Urinary bladder (tissue), 4 donors: ENCODE results near the gene INO80. TPM values are rescaled to one million over a fixed set of nuclear protein-coding genes. Genes with fewer than 3 reads are reported as not detected.
"Not testable (repeated sequence)": the region's sequence is repeated elsewhere in the genome, so short reads cannot be mapped to it uniquely, and the experiment has no call there.

Experiments used
- DNase-seq: peaks from one replicate; pipeline ENCODE4 v3.0.0-alpha.2; 2015; ENCODE audit errors: extremely low spot score
- H3K27ac ChIP-seq: one replicate; pipeline ENCODE4 v1.5.1; 2013; ENCODE audit warnings: low read depth, mild to moderate bottlenecking, moderate library complexity
- H3K36me3 ChIP-seq: one replicate; pipeline ENCODE4 v1.6.1; 2013; ENCODE audit warnings: mild to moderate bottlenecking, moderate library complexity; ENCODE audit not compliant: insufficient read depth
- H3K4me1 ChIP-seq: one replicate; pipeline ENCODE4 v1.6.1; 2013; ENCODE audit warnings: mild to moderate bottlenecking, moderate library complexity; ENCODE audit not compliant: insufficient read depth
- H3K4me3 ChIP-seq: one replicate; pipeline ENCODE4 v1.5.1; 2013; ENCODE audit warnings: low read depth, low read length
- WGBS: extraction: QIAGEN DNeasy Blood & Tissue Kit; methylation state at CpG from one replicate; pipeline ENCODE4 v1.1.7; 2013; 5-methylcytosine and 5-hydroxymethylcytosine counted together
- polyA plus RNA-seq: library from polyadenylated mRNA; stranded (reverse); fragments of 200-250 nt; gene quantifications from one replicate; pipeline ENCODE4 v1.2.3, GENCODE V29; 2013
- total RNA-seq: library from RNA; depleted of rRNA; stranded (reverse); fragments of >200 nt; gene quantifications from one replicate; pipeline ENCODE4 v1.2.3, GENCODE V29; 2014
- donor health status: healthy with polysubstance abuse.
- donor health status: healthy.

Gene INO80
- total and polyA plus RNA-seq, 2 donors = 16.1 to 36.6 TPM

DNA sequence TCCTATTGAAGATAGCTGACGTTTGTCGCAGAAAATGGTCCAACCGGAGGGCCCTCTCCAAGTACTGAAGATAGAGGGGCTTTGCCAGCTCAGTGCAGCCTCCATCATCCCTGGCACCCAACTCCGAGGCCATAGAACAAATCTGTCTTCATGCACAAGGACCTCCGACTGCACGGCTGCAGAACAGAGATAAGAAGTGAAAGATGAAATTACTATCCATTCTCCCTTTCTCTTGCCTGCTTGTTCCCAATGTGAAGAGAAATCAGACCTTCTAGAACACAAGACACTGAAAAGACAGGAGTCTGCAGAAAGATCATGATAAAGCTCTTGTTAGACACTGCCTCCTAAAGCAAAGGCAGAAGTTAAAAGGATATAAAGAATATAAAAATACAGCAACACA lies 19.9 kb downstream of the INO80 start:
- WGBS = 84% methylated on average over 6 of the region's 6 CpGs
- Histone ChIP-seq H3K36me3 (peaks cover 5% of the 10 kb centered on the region), H3K4me3 (no peak overlapping the region)

DNA sequence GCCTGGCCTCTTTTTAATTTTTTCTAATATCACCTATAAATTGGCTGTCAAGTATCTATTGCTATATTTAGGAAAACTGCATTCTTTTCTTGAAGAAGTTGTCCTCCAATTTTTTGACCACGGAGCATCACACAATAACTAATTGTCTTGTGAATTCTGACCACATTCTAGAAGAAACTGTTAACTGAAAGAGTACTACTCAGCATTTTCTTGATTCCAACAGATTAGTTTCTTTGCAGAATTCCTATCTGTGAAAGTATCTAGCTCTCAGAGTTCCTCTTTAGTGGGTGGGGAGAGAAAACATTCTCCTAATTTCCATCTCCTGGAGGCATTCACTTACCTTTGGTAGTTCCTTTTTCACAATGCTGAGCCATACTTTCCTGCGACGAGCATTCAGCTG lies 31.1 kb downstream of the INO80 start:
- no peak for DNase-seq
- no peaks in the 10 kb centered on the region for H3K4me1 ChIP-seq
- H3K27ac ChIP-seq = no peak overlapping the region
- WGBS = 86% methylated on average over 3 of the region's 3 CpGs
- peaks cover 2% of the 10 kb centered on the region for H3K36me3 ChIP-seq
- no peak overlapping the region for H3K4me3 ChIP-seq

More for the DNA sequence above, 19.9 kb downstream of the INO80 start:
- Histone ChIP-seq H3K4me1 (no peaks in the 10 kb centered on the region), H3K27ac (no peak overlapping the region)
- no peak for DNase-seq

DNA sequence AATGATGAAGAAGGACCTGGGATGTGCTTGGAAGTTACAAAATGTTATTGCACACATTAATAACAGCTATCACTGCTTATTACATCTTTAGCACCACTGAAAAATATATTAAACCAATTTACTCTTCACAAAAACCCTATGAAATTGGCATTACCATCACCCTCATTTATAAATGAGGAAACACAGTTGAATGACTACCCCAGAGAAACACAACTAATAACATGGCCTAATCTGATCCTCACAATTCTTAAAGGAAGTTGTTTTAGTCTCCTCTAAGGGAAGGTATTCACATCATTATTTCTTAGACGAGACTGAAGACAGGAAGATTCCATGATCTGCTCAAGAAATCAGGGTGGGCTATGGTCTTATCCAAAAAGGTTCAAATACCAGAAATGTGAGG lies 35.9 kb downstream of the INO80 start:
- Histone ChIP-seq H3K36me3 (peaks cover 2% of the 10 kb centered on the region), H3K27ac (no peak overlapping the region), H3K4me1 (no peaks in the 10 kb centered on the region), H3K4me3 (no peak overlapping the region)
- WGBS = 95% methylated on average over 1 of the region's 1 CpG
- no peak for DNase-seq

DNA sequence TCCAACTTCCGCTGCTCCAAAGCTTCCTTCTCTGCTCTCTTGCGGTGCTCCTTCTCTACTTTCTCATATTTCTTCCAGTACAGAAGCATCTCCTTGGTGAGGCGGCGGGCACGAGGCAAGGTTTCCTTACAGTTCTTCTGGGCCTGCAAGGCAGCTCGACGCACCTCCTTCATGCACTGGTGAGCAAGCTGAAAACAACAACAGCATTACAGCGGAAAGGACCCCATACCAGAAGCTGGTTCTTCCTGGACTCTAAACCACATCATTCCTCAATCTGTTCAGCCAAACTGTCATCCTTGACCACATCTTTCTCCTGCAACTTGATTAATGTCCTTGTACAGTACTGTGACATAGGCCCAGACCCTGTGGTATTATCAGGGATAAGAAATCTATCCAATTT lies 36.4 kb downstream of the INO80 start:
- WGBS = 90% methylated on average over 8 of the region's 8 CpGs
- DNase-seq = no peak
- Histone ChIP-seq H3K4me3 (no peak overlapping the region), H3K36me3 (peaks cover 2% of the 10 kb centered on the region), H3K4me1 (no peaks in the 10 kb centered on the region), H3K27ac (no peak overlapping the region)

DNA sequence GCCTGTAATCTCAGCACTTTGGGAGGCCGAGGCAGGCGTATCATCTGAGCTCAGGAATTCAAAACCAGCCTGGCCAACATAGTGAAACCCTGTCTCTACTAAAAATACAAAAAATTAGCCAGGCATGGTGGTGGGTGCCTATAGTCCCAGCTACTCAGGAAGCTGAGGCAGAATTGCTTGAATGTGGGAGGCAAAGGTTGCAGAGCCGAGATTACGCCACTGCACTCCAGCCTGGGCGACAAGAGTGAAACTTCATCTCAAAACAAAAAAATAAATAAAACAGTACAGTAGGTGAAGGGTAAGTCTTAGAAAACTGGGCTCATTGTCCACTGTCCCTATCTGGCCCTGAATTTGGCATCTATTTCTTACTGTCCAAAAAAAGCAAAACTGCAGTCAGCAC lies 37.2 kb downstream of the INO80 start:
- H3K4me1 ChIP-seq, H3K4me3 ChIP-seq, H3K27ac ChIP-seq, H3K36me3 ChIP-seq, DNase-seq: not testable (repeated sequence)
- WGBS = 96% methylated on average over 5 of the region's 5 CpGs

DNA sequence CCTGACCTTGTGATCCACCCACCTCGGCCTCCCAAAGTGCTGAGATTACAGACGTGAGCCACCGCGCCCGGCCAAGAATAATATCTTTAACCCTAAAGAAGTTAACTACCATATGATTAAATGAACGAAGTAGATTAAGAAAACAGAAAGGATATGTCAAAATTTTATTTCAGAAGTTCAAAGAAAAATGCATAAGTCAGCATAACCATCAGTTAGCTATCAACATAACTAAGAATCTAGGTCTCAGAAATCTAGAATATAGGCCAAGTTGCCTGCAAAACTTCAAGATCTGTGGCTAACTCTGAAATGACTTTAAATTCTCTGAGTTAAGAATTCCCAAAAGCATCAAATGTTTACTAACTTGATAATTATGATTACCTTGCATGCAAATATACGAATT lies 38.0 kb downstream of the INO80 start:
- no peak overlapping the region for H3K4me3 ChIP-seq
- WGBS = 94% methylated on average over 7 of the region's 7 CpGs
- no peak for DNase-seq
- H3K4me1 ChIP-seq = no peaks in the 10 kb centered on the region
- H3K36me3 ChIP-seq = peaks cover 2% of the 10 kb centered on the region
- H3K27ac ChIP-seq = no peak overlapping the region

DNA sequence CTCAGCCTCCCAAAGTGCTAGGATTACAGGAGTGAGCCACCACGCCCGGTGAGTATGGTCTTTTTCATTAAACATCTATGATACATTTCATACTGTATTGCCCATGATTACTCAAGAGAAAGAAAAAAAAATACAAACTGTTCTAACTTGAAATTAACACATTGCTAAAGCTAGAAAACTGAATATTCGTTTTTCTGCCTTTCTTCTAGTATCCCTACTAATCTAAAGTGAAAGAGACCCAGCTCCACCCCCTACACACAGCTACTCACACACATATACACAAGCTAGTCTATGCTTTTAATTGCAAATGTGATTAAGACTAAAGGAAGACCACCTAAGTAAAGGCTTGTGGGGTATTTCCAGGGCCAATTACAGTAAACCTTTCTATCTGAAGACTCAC lies 43.1 kb downstream of the INO80 start:
- Histone ChIP-seq H3K36me3 (peaks cover 9% of the 10 kb centered on the region), H3K4me1 (no peaks in the 10 kb centered on the region), H3K27ac (no peak overlapping the region), H3K4me3 (no peak overlapping the region)
- DNase-seq = no peak
- 96% methylated on average over 3 of the region's 3 CpGs for WGBS

DNA sequence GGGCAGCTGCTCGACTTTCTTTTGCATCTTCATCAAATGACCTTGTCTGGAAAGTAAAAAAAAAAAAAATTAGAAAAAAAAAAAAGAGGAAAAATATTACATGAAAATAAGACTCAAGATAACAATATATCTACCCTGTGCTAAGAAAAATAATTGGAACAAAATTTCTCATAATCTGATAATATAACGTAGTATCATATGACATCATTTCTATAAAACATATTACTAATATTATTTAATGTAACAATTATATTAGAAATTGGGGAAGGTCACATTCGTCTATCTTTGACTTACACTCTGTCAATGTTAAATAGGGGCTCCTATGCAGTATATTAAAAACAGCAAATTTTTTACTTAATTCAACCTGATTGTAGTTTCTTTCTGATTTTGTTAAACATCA lies 44.1 kb downstream of the INO80 start:
- Histone ChIP-seq H3K4me1 (no peaks in the 10 kb centered on the region), H3K4me3 (no peak overlapping the region), H3K36me3 (peaks cover 11% of the 10 kb centered on the region), H3K27ac (no peak overlapping the region)
- WGBS = 96% methylated on average over 3 of the region's 3 CpGs
- DNase-seq = no peak

DNA sequence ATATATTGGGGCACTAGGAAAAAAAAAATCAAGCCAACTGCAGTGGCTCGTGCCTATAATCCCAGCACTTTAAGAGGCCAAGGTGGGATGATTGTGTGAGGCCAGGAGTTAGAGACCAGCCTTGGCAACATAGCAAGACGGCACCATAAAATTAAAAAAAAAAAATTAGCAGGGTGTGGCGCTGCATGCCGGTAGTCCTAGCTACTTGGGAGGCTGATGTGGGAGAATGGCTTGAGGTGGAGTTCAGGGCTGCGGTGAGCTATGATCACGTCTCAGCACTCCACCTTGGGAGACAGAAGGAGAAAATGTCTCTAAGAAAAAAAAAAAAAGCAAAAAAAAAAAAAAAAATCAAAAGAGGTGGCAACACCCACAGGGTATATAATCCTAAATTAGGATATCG lies 49.6 kb downstream of the INO80 start:
- H3K36me3 ChIP-seq = peaks cover 13% of the 10 kb centered on the region
- WGBS = 93% methylated on average over 7 of the region's 7 CpGs
- no peak overlapping the region for H3K4me3 ChIP-seq
- no peaks in the 10 kb centered on the region for H3K4me1 ChIP-seq
- H3K27ac ChIP-seq = no peak overlapping the region
- DNase-seq = no peak

DNA sequence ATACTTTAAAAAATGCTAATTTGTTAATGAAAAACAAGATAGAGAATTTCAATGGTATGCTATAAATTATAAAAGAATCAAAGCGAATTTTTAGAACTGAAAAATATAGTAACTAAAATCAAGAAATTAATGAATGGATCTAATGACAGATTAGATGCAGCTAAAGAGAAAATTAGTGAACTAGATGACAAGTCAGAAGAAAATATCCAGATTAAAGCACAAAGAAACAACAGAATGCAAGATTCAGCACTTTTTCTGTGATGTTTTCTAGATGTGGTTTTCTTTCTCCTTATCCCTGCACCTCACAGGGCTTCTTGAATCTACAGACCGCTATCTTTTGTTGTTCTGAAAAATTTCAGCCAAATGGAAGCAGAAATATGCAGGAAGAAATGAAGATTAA lies 54.4 kb downstream of the INO80 start:
- Histone ChIP-seq H3K4me1 (no peaks in the 10 kb centered on the region), H3K27ac (no peak overlapping the region), H3K36me3 (peaks cover 10% of the 10 kb centered on the region), H3K4me3 (no peak overlapping the region)
- WGBS = over 99% methylated on average over 2 of the region's 2 CpGs
- DNase-seq = no peak

DNA sequence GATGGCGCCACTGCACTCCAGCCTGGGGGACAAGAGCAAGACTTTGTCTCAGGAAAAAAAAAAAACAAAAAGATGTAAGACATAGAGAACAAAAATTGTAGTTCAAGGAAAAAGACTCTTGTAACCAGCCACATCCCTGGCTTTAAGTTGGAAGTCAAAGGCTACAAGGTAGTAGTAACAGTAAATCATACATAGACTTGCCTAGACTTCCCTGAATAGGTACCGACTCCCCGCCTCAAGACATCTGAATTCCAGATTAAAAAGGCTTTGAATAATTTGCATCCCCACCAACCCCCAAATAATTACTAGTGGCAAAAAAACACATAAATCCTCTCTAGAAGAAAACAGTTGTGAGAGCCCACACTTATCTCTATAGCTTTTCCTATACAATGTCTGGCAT lies 55.6 kb downstream of the INO80 start:
- no peak overlapping the region for H3K27ac ChIP-seq
- over 99% methylated on average over 3 of the region's 3 CpGs for WGBS
- H3K4me1 ChIP-seq = no peaks in the 10 kb centered on the region
- DNase-seq = no peak
- peaks cover 7% of the 10 kb centered on the region for H3K36me3 ChIP-seq
- H3K4me3 ChIP-seq = no peak overlapping the region

DNA sequence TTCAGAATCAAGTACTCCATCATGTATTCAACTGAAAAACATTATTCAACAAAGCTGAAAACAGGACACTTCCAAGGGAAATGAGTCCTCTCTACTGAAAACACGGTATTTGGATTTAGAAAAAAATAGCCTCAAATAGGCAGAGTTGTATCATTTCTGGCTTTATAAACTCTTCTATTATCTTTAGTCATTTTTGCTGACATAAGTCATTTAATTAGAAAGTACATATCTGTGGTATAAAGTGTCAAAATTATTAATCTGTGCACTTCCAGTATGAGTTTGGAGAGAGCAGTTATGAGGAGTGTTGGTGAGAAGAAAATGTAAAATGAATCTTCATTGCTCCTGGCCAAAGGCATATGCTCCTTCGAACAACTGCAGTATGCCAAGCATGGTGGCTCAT lies 59.3 kb downstream of the INO80 start:
- Histone ChIP-seq H3K4me1 (no peaks in the 10 kb centered on the region), H3K4me3 (no peak overlapping the region), H3K27ac (no peak overlapping the region), H3K36me3 (peaks cover 6% of the 10 kb centered on the region)
- WGBS = 92% methylated on average over 2 of the region's 2 CpGs
- no peak for DNase-seq

DNA sequence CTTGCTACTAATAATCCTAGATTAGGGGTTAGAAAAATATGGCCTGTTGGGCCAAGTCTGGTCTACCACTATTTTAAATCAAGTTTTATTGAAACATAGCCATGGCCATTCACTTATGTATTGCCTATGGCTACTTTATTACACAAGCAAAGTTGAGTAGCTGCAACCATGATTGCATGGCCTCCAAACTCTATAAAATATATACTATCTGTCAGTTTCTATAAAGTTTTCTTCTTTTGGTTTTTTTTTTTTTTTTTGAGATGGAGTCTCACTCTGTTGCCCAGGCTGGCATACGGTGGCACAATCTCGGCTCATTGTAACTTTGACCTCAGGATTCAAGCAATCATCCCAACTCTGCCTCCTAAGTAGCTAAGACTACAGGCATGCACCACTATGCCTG lies 60.4 kb downstream of the INO80 start:
- WGBS = 99% methylated on average over 2 of the region's 2 CpGs
- no peak overlapping the region for H3K27ac ChIP-seq
- peaks cover 6% of the 10 kb centered on the region for H3K36me3 ChIP-seq
- no peak for DNase-seq
- no peak overlapping the region for H3K4me3 ChIP-seq
- H3K4me1 ChIP-seq = no peaks in the 10 kb centered on the region

DNA sequence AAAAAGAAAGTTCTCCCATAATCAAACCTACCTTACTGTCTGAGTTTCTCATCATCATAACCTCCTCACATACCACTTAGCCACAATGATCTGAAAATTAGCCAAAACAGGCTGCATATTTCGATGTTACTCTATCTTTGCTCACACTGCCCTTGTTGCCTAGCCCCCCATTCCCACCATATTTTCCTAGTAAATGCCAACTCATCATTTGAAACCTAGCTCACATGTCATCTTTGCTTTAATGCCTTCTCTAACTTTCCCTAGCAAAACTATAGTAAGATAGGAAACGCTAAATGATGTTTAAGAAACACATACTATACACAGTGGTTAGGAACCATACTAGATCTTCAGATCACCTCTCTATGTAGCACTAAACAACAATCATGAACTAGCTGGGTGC lies 64.9 kb downstream of the INO80 start:
- no peak overlapping the region for H3K4me3 ChIP-seq
- H3K4me1 ChIP-seq = no peaks in the 10 kb centered on the region
- no peak overlapping the region for H3K27ac ChIP-seq
- DNase-seq = no peak
- WGBS = 96% methylated on average over 2 of the region's 2 CpGs
- peaks cover 4% of the 10 kb centered on the region for H3K36me3 ChIP-seq

DNA sequence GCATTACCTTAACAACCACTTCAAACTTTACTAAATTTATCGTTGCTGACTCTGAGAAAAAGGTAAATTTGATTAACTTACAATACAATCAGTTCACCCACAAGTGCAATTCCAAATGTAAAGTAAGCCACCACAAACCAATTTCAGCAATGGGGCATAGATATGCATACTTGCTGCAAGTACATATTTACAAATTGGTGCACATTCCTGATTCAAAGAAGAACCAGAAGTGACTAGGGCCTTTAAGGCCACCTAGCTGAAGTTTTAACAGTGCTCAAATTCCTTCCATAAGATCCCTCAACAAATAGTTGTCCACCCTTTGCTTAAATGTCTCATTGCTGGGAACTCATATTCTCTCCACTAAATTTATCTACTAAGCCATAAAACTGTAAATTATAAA lies 67.2 kb downstream of the INO80 start:
- peaks cover 8% of the 10 kb centered on the region for H3K36me3 ChIP-seq
- no peak overlapping the region for H3K4me3 ChIP-seq
- no peak overlapping the region for H3K27ac ChIP-seq
- 92% methylated on average over 1 of the region's 1 CpG for WGBS
- no peak for DNase-seq
- H3K4me1 ChIP-seq = no peaks in the 10 kb centered on the region
